Measurements from ENCODE around the gene PI3.
"Not testable (repeated sequence)": the region's sequence is repeated elsewhere in the genome, so short reads cannot be mapped to it uniquely, and the experiment has no call there.

Gene PI3

GRCh38 chr20:45174434-45175364 is at the start of gene PI3:
PI3 (plus strand) TSS chr20:45174902; CDS start chr20:45174923, 21 bp downstream.
- no peak within 1 kb of the TSS for H3K4me3 ChIP-seq (ENCODE audit: low read depth, low read length)
- DNase-seq (ENCODE audit: low read depth, low spot score): no peak
- ChIA-PET POLR2A (no interaction called here), CTCF (no interaction called here)
- no peak for TF ChIP-seq CTCF (IDR thresholded peaks at IDR 0.05; ENCODE audit: insufficient read depth, low read length, missing control alignments)

- CTCF ChIA-PET: interaction anchor here (1.2 to 2.1 kb wide), 2 partner anchors 16 to 33 kb away, joined by 3 to 6 read pairs; no protein-coding TSS in a partner anchor
Measured at GRCh38 chr20:45128099-45128498, 46.6 kb upstream of the PI3 start.

GRCh38 chr20:45136911-45137310 is 37.8 kb upstream of the PI3 start:
- H3K4me3 ChIP-seq (ENCODE audit: low read depth, low read length): no peak overlapping the region
- DNase-seq (ENCODE audit: low read depth, low spot score): no peak
- CTCF ChIA-PET: no interaction called here
- TF ChIP-seq CTCF (IDR thresholded peaks at IDR 0.05; ENCODE audit: insufficient read depth, low read length, missing control alignments): no peak
- POLR2A ChIA-PET: no interaction called here

More at GRCh38 chr20:45128099-45128498, 46.6 kb upstream of the PI3 start:
- no peak for TF ChIP-seq CTCF (IDR thresholded peaks at IDR 0.05; ENCODE audit: insufficient read depth, low read length, missing control alignments)
- H3K4me3 ChIP-seq (ENCODE audit: low read depth, low read length): no peak overlapping the region
- POLR2A ChIA-PET: no interaction called here
- no peak for DNase-seq (ENCODE audit: low read depth, low spot score)

- no peak for DNase-seq (ENCODE audit: low read depth, low spot score)
- CTCF ChIA-PET: interaction anchor here (0.8 to 2.5 kb wide), 4 partner anchors 18 to 155 kb away, joined by 3 to 12 read pairs (median 3); no protein-coding TSS in a partner anchor
- POLR2A ChIA-PET: no interaction called here
- peak; percentile 52 for TF ChIP-seq CTCF (IDR thresholded peaks at IDR 0.05; ENCODE audit: insufficient read depth, low read length, missing control alignments)
- no peak overlapping the region for H3K4me3 ChIP-seq (ENCODE audit: low read depth, low read length)
Measured at GRCh38 chr20:45138561-45139300, 36.0 kb upstream of the PI3 start.

- POLR2A ChIA-PET; H3K4me3 ChIP-seq (ENCODE audit: low read depth, low read length); DNase-seq (ENCODE audit: low read depth, low spot score): not testable (repeated sequence)
- CTCF ChIA-PET: interaction anchor here (0.8 to 2.5 kb wide), 4 partner anchors 19 to 154 kb away, joined by 3 to 12 read pairs (median 3); no protein-coding TSS in a partner anchor
Measured at GRCh38 chr20:45139733-45140375, 34.8 kb upstream of the PI3 start.

- DNase-seq (ENCODE audit: low read depth, low spot score): no peak
- TF ChIP-seq CTCF (IDR thresholded peaks at IDR 0.05; ENCODE audit: insufficient read depth, low read length, missing control alignments): no peak
- ChIA-PET CTCF (no interaction called here), POLR2A (no interaction called here)
- no peak overlapping the region for H3K4me3 ChIP-seq (ENCODE audit: low read depth, low read length)
Measured at GRCh38 chr20:45140836-45141235, 33.9 kb upstream of the PI3 start.

Measured in AG04449 (cell line).